Body of pancreas (tissue), 4 donors: ENCODE measurements around the gene ILRUN. TPM values are rescaled to one million over a fixed set of nuclear protein-coding genes. Genes with fewer than 3 reads are reported as not detected.
"Not testable (repeated sequence)": the region's sequence is repeated elsewhere in the genome, so short reads cannot be mapped to it uniquely, and the experiment has no call there.

ENCODE experiments used
- ATAC-seq: fragments of 150-250 bp; one replicate; pipeline ENCODE4 v1.9.1; 2016
- DNase-seq, 4 donors: peaks; one replicate each; pipeline ENCODE4 v3.0.0-alpha.2; 2019
- H3K27ac ChIP-seq, 4 donors: fragments of 200-600 bp; sonication (generic); 1 replicate in 3 of 4; 2 replicates in 1 of 4; pipeline versions ENCODE4 v1.5.1 to v1.6.1; 2016 to 2019; ENCODE audit warnings: mild to moderate bottlenecking in 1 of 4, mixed read lengths in 1 of 4, moderate library complexity in 1 of 4
- H3K27me3 ChIP-seq, 2 donors: fragments of 200-600 bp; sonication (generic); one replicate each; pipeline ENCODE4 v1.6.0; 2016; ENCODE audit warnings: mild to moderate bottlenecking in 1 of 2
- H3K36me3 ChIP-seq, 2 donors: fragments of 200-600 bp; sonication (generic); replicated peaks in 1 of 2; 2 replicates each; pipeline ENCODE4 v1.5.1; 2016; ENCODE audit warnings: low read depth in 2 of 2; ENCODE audit not compliant: insufficient read depth in 1 of 2
- H3K4me1 ChIP-seq: fragments of 200-600 bp; sonication (generic); one replicate; pipeline ENCODE4 v1.6.0; 2016
- H3K4me3 ChIP-seq, 2 donors: fragments of 200-600 bp; sonication (generic); 1 replicate in 1 of 2; 2 replicates in 1 of 2; pipeline ENCODE4 v1.5.1; 2016 to 2019
- H3K9me3 ChIP-seq, 3 donors: fragments of 200-600 bp; sonication (generic); 1 replicate in 2 of 3; 2 replicates in 1 of 3; pipeline ENCODE4 v1.5.1; 2016
- CTCF ChIP-seq, 7 experiments: fragments of 450-650 bp in 4 of 7; fragments of 200-600 bp in 3 of 7; sonication (generic) in 3 of 7; IDR thresholded peaks; one replicate each; pipeline ENCODE4 v1.5.1; 2016 to 2019; ENCODE audit warnings: antibody characterized with exemption in 7 of 7
- POLR2A ChIP-seq, 3 donors: fragments of 450-650 bp; IDR thresholded peaks; one replicate each; pipeline ENCODE4 v1.6.1; 2016; ENCODE audit warnings: antibody characterized with exemption in 3 of 3, mild to moderate bottlenecking in 2 of 3
- WGBS, 2 donors: methylation state at CpG; one replicate each; pipeline ENCODE4 v1.1.5; 2017; 5-methylcytosine and 5-hydroxymethylcytosine counted together
- intact Hi-C: fragments of 100-400 bp; cut with DNase I; formaldehyde crosslinking; loops from one replicate; pipeline ENCODE4 v1.15.1; 2023
- small RNA-seq: library from RNA; depleted of rRNA; stranded (forward); fragments of <200 nt; gene quantifications from one replicate; pipeline ENCODE3, GENCODE V24; 2016
- total RNA-seq, 2 donors: library from RNA; depleted of rRNA; stranded (reverse); fragments of >200 nt; gene quantifications; one replicate each; pipeline ENCODE4 v1.1.0, GENCODE V29; 2016

The ILRUN gene
- total RNA-seq, 2 donors from 2014 or later, result 24.6 to 32.6 TPM

DNA sequence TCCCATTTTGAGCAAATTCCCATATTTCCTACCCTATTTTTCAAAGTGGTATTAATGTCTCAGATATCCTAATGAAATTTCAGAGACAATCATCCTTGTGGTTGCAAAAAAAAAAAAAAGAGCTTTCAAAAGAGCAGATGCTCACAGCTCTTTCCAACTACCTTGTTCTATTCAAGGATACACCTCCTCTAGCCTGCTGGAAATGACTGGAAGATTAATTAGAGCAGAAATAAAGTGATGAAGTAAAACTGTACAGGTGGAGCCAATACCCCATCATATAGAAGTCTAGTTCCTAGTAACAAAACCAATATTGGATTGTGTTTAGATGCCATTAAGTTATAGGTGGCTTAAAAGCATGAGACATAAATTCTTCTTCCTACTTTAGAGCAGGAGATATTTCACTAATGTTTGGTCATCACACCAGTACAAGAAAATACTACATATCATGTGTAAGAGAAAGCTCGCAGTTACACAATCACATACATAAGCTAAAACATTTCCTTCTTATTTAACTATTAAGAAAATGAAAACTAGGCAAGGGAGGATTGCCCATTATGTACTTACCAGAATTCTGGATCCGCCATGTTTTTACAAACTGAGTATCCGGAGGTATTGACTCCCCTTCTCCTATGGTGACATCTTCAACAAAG, 42.4 kb downstream of the ILRUN start:
- intact Hi-C loops, result no loop called here
- TF ChIP-seq POLR2A (IDR thresholded peaks at IDR 0.05) (no peak), CTCF (IDR thresholded peaks at IDR 0.05) (no peak)
- no peak for ATAC-seq
- Histone ChIP-seq H3K27ac (peak overlapping the region in 1 of 4 donors; percentile 89), H3K36me3 (peaks cover 0 to 6% of the 10 kb centered on the region in 2 donors), H3K4me1 (peaks cover 49% of the 10 kb centered on the region), H3K27me3 (no peaks in the 10 kb centered on the region), H3K9me3 (no peaks in the 10 kb centered on the region), H3K4me3 (no peak overlapping the region)
- DNase-seq, result no peak
- WGBS, 2 donors, result 95 to 96% methylated on average over 3 of the region's 3 CpGs

DNA sequence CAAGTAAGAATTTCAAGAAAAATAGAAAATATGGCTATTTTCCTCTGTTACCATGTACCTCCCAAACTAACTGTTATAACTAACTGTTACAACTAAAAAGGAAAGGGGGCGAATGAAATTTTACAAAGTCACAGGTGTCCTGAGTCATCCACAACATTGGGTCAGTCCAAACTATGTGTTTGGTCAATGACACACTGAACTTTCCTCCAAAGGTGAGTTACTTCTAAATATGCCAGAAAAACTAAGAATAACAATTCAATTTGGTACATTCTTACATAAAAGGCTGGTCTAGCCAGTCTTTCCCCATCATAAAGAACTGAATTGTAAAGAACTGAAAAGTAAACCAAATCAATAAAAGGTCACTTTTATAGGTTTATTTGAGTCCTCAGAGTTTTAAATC, 44.3 kb downstream of the ILRUN start:
- H3K36me3 ChIP-seq, result peaks cover 0 to 6% of the 10 kb centered on the region in 2 donors
- TF ChIP-seq CTCF (IDR thresholded peaks at IDR 0.05), result no peak
- TF ChIP-seq POLR2A (IDR thresholded peaks at IDR 0.05), result no peak
- peaks cover 30% of the 10 kb centered on the region for H3K4me1 ChIP-seq
- no peaks in the 10 kb centered on the region for H3K27me3 ChIP-seq
- H3K9me3 ChIP-seq, result no peaks in the 10 kb centered on the region
- no peak for DNase-seq
- no peak for ATAC-seq
- intact Hi-C loops, result no loop called here
- no peak overlapping the region for H3K27ac ChIP-seq
- H3K4me3 ChIP-seq, result no peak overlapping the region
- 100% methylated on average over 1 of the region's 1 CpG for WGBS, 2 donors

DNA sequence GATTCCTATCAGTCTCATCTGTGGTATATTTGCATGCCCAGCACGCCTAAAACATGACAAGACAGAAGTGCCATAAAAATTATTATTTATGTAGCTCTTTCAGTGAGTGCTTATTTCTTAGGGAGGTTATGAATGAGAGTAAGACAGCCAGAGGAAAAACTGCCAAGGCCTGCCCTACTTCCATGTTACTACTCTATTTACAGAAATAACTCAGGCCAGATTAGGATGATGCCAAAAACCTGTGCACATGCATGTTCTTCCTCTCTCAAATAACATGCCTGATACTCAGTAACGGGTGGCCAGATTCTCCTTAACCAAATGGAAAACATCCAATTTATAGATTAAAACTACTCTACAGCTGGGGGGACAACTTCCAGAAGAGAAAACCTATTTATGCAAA, 45.7 kb downstream of the ILRUN start:
- Histone ChIP-seq H3K9me3 (no peaks in the 10 kb centered on the region), H3K27me3 (no peaks in the 10 kb centered on the region), H3K4me1 (peaks cover 15% of the 10 kb centered on the region), H3K27ac (no peak overlapping the region), H3K36me3 (peaks cover 0 to 7% of the 10 kb centered on the region in 2 donors), H3K4me3 (no peak overlapping the region)
- DNase-seq (peak in 2 of 4 donors; percentile 39 to 44), ATAC-seq (peak; percentile 63)
- intact Hi-C loops, result no loop called here
- TF ChIP-seq CTCF (IDR thresholded peaks at IDR 0.05) (no peak), POLR2A (IDR thresholded peaks at IDR 0.05) (no peak)
- WGBS, 2 donors, result 41 to 42% methylated on average over 2 of the region's 2 CpGs

DNA sequence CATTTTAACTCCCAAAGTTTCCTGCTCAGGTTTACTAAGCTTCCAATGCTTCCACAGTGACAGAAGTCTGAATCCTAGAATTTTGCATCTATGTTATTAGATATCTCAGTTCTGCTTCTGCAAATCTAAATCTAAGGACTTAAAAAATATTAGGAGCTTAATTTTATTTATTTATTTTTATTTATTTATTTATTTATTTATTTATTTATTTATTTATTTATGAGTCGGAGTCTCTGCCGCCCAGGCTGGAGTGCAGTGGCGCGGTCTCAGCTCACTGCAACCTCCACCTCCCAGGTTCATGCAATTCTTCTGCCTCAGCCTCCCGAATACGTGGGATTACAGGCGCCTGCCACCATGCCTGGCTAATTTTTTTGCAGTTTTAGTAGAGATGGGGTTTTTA, 46.3 kb downstream of the ILRUN start:
- ATAC-seq, H3K27ac ChIP-seq, intact Hi-C loops: not testable (repeated sequence)

GRCh38 chr6:34648806-34649205, 47.8 kb downstream of the ILRUN start:
- TF ChIP-seq CTCF (IDR thresholded peaks at IDR 0.05) (no peak), POLR2A (IDR thresholded peaks at IDR 0.05) (no peak)
- Histone ChIP-seq H3K9me3 (no peaks in the 10 kb centered on the region), H3K36me3 (peaks cover 0 to 7% of the 10 kb centered on the region in 2 donors), H3K27ac (no peak overlapping the region), H3K4me3 (no peak overlapping the region), H3K27me3 (no peaks in the 10 kb centered on the region), H3K4me1 (peaks cover 10% of the 10 kb centered on the region)
- no peak for ATAC-seq
- no peak for DNase-seq
- intact Hi-C loops, result no loop called here

More for the DNA sequence above, 46.3 kb downstream of the ILRUN start:
- WGBS, 2 donors, result 95% methylated on average over 7 of the region's 7 CpGs
- H3K4me1 ChIP-seq, H3K9me3 ChIP-seq, H3K27me3 ChIP-seq, H3K36me3 ChIP-seq, H3K4me3 ChIP-seq, DNase-seq: not testable (repeated sequence)

Small RNAs within 50 kb of the gene (small RNA-seq; reads per million reads assigned to genes)
- gene RN7SL200P, result not detected

Other genes starting within 250 kb of the ILRUN start
- under 1 TPM in 1 of 2 donors, not detected in 1; 0.52 TPM for gene PACSIN1, start 230.7 kb downstream of the ILRUN start, total RNA-seq
- not detected for gene SPDEF, start 140.4 kb downstream of the ILRUN start, total RNA-seq
- gene SNRPC, start 60.7 kb upstream of the ILRUN start, total RNA-seq, result 10 to 100 TPM; 15.2 to 36.3 TPM
- gene BLTP3A, start 95.3 kb upstream of the ILRUN start, total RNA-seq, result 10 to 100 TPM; 10.1 to 12.9 TPM
- 10 to 100 TPM; 16.6 to 16.8 TPM for gene TAF11, start 191.3 kb upstream of the ILRUN start, total RNA-seq
- 10 to 100 TPM; 14.3 to 17.1 TPM for gene ANKS1A, start 192.5 kb upstream of the ILRUN start, total RNA-seq